ENCODE results near the gene RASL11B.

GRCh38 chr4:52889778-52890520 is 27.8 kb downstream of the RASL11B start:
- TF ChIP-seq CTCF (IDR thresholded peaks at IDR 0.05) (no peak), POLR2A (IDR thresholded peaks at IDR 0.05) (no peak)
